Testis (tissue), 3 donors: Measurements from ENCODE around the gene RGS16. TPM values are rescaled to one million over a fixed set of nuclear protein-coding genes. Genes with fewer than 3 reads are reported as not detected.

Experiments used
- DNase-seq: peaks from one replicate; pipeline ENCODE4 v3.0.0-alpha.2; 2019
- H3K27ac ChIP-seq, 2 donors: fragments of 200-600 bp; sonication (generic); one replicate each; pipeline ENCODE4 v1.5.1; 2019
- H3K27me3 ChIP-seq: fragments of 200-600 bp; sonication (generic); one replicate; pipeline ENCODE4 v1.5.1; 2019
- H3K36me3 ChIP-seq: fragments of 200-600 bp; sonication (generic); one replicate; pipeline ENCODE4 v1.5.1; 2017; ENCODE audit warnings: low read depth; ENCODE audit errors: missing control alignments
- H3K4me1 ChIP-seq: fragments of 200-600 bp; sonication (generic); one replicate; pipeline ENCODE4 v1.5.1; 2019
- H3K4me3 ChIP-seq, 2 donors: fragments of 200-600 bp; sonication (generic); one replicate each; pipeline ENCODE4 v1.5.1; 2017 to 2019
- H3K9me3 ChIP-seq: fragments of 200-600 bp; sonication (generic); one replicate; pipeline ENCODE4 v1.5.1; 2017
- POLR2A ChIP-seq: fragments of 450-650 bp; IDR thresholded peaks from one replicate; pipeline ENCODE4 v1.6.1; 2017; ENCODE audit warnings: antibody characterized with exemption, mild to moderate bottlenecking, moderate library complexity
- WGBS, 2 donors: methylation state at CpG; one replicate each; pipeline ENCODE4 v1.1.5; 2018; 5-methylcytosine and 5-hydroxymethylcytosine counted together
- intact Hi-C: fragments of 100-400 bp; cut with DNase I; formaldehyde crosslinking; loops from one replicate; pipeline ENCODE4 v1.15.1; 2023; ENCODE audit warnings: low total_unique reads
- polyA plus RNA-seq: library from polyadenylated mRNA; stranded (reverse); fragments of 350-450 nt; fragmentation: Illumina TruSeq; extraction: RNeasy Lipid Tissue Mini Kit (QIAGEN cat#74804); gene quantifications from one replicate; pipeline ENCODE4 v1.2.3, GENCODE V29; 2014; ENCODE audit warnings: low read depth, low replicate concordance; ENCODE audit not compliant: insufficient read depth
- total RNA-seq, 2 donors: library from RNA; depleted of rRNA; stranded (reverse); fragments of >200 nt; gene quantifications; one replicate each; pipeline ENCODE4 v1.2.3, GENCODE V29; 2016
- TF ChIP-seq, protein P1 (sequence below), 3 experiments: fragments of 450-650 bp in 2 of 3; fragments of 200-600 bp in 1 of 3; sonication (generic) in 1 of 3; IDR thresholded peaks; one replicate each; pipeline ENCODE4 v1.5.1; 2016 to 2019; ENCODE audit warnings: antibody characterized with exemption in 3 of 3, mild to moderate bottlenecking in 2 of 3, moderate library complexity in 1 of 3

The RGS16 gene
- total and polyA plus RNA-seq, 3 donors from 2014 or later, result 0.93 to 3.2 (median 1.3) TPM

DNA sequence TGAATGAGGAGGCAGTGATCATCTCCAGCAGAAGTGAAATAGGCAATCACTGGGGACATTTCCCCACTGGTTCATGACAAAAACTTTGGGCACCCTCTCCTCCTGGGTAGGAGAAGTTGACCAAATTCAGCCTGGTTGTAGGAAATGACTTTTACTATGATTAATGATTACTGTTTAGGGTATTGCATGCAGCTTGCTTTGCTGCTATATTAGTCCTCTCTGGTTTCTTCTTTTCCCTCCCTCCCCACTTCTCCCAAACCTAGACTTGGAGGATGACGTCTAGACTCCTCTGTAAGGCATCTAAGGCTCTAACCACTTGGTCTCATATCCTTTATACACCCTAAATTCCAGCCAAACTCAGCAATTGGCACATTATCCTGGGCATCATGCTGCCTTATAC, 3.4 kb upstream of the RGS16 start:
- Histone ChIP-seq H3K27ac (no peak overlapping the region), H3K36me3 (no peaks in the 10 kb centered on the region), H3K4me1 (peaks cover 9% of the 10 kb centered on the region), H3K27me3 (no peaks in the 10 kb centered on the region), H3K9me3 (no peaks in the 10 kb centered on the region), H3K4me3 (no peak overlapping the region)
- DNase-seq, result no peak
- intact Hi-C loops, result no loop called here
- 87 to 94% methylated on average over 1 of the region's 1 CpG for WGBS, 2 donors
- TF ChIP-seq, protein P1, sequence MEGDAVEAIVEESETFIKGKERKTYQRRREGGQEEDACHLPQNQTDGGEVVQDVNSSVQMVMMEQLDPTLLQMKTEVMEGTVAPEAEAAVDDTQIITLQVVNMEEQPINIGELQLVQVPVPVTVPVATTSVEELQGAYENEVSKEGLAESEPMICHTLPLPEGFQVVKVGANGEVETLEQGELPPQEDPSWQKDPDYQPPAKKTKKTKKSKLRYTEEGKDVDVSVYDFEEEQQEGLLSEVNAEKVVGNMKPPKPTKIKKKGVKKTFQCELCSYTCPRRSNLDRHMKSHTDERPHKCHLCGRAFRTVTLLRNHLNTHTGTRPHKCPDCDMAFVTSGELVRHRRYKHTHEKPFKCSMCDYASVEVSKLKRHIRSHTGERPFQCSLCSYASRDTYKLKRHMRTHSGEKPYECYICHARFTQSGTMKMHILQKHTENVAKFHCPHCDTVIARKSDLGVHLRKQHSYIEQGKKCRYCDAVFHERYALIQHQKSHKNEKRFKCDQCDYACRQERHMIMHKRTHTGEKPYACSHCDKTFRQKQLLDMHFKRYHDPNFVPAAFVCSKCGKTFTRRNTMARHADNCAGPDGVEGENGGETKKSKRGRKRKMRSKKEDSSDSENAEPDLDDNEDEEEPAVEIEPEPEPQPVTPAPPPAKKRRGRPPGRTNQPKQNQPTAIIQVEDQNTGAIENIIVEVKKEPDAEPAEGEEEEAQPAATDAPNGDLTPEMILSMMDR (IDR thresholded peaks at IDR 0.05), result no peak
- TF ChIP-seq POLR2A, result no peak

DNA sequence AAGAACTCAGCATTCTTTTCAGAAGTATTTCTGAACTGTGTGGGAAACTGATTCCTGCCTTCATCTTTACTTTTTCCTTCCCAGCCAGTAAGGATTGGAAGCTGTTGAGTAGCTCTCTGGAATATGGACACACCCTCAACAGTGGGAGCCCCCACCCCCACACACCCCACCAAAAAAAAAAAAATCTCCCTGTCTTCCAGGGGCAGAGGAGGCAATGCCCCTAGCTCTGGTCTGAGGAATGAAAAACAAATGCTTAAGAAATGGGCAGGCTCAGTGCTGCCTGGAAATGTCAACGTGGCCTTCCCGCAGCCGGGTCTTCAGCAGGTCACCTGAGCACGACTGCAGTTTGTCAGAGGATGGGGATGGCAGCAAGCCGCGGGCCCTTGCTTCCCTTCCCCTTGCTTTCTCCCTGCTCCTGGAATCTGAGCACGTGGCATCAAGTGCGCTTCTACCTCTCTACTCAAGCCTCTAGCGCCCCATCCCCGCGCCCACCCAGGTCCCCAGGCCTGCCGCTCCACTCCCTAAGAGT, 479 bp downstream of the RGS16 start:
- intact Hi-C loops, result no loop called here
- TF ChIP-seq, protein P1 (IDR thresholded peaks at IDR 0.05), result no peak
- TF ChIP-seq POLR2A, result no peak
- H3K36me3 ChIP-seq, result no peaks in the 10 kb centered on the region
- peak overlapping the region; percentile 39 to 43 for H3K4me3 ChIP-seq
- 7 to 8% methylated on average over 10 to 12 of the region's 12 CpGs for WGBS, 2 donors
- H3K9me3 ChIP-seq, result no peaks in the 10 kb centered on the region
- peaks cover 14% of the 10 kb centered on the region for H3K4me1 ChIP-seq
- no peak for DNase-seq
- no peak overlapping the region for H3K27ac ChIP-seq
- H3K27me3 ChIP-seq, result no peaks in the 10 kb centered on the region

DNA sequence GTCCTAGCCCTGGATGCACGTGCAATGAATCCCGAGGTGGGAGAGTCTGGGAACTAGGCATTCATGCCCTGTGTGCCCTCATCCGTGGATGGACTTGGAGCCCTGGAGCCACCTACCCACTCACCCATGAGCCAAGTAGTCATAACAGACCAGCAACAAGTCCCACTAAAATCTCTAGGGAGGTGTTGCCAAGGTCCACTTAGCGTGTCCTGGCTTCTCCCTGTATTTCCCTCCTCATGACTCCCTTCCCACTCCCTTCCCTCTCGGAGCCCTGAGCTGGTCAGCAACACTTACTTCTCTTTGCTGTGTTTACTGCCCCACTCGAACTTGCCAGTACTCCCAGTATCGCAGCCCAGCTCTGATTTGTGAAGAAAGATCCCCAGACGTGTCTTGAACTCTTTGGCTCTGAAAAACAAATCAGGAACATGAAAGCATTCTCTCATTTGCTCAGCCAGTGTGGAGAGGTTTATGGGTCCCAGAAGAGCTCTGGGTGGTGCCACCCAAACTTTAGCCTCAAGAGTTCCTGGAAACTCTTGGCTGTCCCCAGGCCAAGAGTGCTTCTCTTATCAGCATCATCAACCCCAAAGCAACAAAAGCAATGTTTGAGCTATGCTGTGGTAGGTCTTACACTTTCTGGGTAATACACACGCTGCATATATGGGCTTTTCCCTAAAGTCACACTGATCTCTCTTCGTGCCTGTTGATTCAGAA, 1.1 kb downstream of the RGS16 start:
- WGBS, 2 donors, result 57 to 70% methylated on average over 10 of the region's 10 CpGs
- H3K4me3 ChIP-seq, result no peak overlapping the region
- intact Hi-C loops, result no loop called here

DNA sequence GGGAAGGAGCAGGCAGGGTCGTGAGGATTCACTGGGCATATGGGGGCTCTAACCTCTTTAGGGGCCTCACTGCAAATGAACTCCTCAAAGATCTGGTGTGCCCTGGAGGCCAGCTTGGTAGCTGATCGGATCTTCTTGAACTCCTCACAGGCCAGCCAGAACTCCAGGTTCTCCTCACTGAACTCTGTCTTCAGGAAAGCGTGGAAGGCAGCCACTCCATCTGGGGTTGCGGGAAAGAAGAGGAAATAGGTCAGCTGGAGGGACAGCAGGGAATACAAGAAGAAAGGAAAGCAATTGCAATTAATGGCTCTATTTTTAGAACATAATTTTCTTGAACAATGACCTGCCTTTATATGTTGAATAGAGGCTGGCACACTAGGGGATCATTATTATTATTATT, 2.3 kb downstream of the RGS16 start:
- no peak overlapping the region for H3K4me3 ChIP-seq
- no peaks in the 10 kb centered on the region for H3K27me3 ChIP-seq
- no peak for DNase-seq
- H3K36me3 ChIP-seq, result no peaks in the 10 kb centered on the region
- WGBS, 2 donors, result 60 to 83% methylated on average over 4 of the region's 4 CpGs
- intact Hi-C loops, result loop anchor here (2.0 kb wide), 1 partner anchor 181 kb away; no protein-coding TSS in a partner anchor
- no peaks in the 10 kb centered on the region for H3K9me3 ChIP-seq
- peaks cover 14% of the 10 kb centered on the region for H3K4me1 ChIP-seq
- TF ChIP-seq, protein P1 (IDR thresholded peaks at IDR 0.05), result no peak
- no peak for TF ChIP-seq POLR2A
- H3K27ac ChIP-seq, result no peak overlapping the region

More for the DNA sequence above, 1.1 kb downstream of the RGS16 start:
- no peaks in the 10 kb centered on the region for H3K36me3 ChIP-seq
- no peak for TF ChIP-seq POLR2A
- TF ChIP-seq, protein P1 (IDR thresholded peaks at IDR 0.05), result no peak
- no peak overlapping the region for H3K27ac ChIP-seq
- DNase-seq, result no peak
- no peaks in the 10 kb centered on the region for H3K27me3 ChIP-seq
- H3K9me3 ChIP-seq, result no peaks in the 10 kb centered on the region
- peaks cover 14% of the 10 kb centered on the region for H3K4me1 ChIP-seq
